B cell (primary cell): ENCODE results near the gene LY9.

ENCODE experiments used
- EZH2 ChIP-seq: IDR thresholded peaks from 2 replicates; pipeline ENCODE4 v1.6.1; 2012; ENCODE audit warnings: borderline replicate concordance, low read depth, mild to moderate bottlenecking, moderate library complexity, low read length; ENCODE audit not compliant: insufficient read depth, poor library complexity, severe bottlenecking
- TF ChIP-seq, protein P1 (sequence below): fragments of 200-600 bp; IDR thresholded peaks from one replicate; pipeline ENCODE4 v1.8.0; 2022; ENCODE audit warnings: antibody characterized with exemption, mild to moderate bottlenecking

DNA sequence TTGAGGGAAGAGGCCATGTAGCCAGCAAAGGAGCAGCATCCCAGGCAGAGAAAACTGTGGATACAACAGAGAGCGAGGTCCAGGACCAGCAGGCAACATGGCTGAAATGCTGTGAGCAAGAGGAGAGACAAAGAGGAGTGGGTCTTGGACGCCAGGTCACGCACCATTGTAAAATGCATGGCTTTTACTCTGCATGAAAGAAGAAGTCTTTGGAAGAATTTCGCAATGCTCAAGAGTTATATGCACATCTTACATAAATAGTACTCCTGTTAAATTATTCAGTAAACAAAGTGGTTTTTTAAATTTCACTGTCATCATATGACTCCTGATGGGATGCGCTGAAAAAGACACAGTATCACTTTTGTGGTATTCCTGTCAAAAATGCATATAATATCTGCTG lies 63.2 kb downstream of the LY9 start:
- TF ChIP-seq, protein P1, sequence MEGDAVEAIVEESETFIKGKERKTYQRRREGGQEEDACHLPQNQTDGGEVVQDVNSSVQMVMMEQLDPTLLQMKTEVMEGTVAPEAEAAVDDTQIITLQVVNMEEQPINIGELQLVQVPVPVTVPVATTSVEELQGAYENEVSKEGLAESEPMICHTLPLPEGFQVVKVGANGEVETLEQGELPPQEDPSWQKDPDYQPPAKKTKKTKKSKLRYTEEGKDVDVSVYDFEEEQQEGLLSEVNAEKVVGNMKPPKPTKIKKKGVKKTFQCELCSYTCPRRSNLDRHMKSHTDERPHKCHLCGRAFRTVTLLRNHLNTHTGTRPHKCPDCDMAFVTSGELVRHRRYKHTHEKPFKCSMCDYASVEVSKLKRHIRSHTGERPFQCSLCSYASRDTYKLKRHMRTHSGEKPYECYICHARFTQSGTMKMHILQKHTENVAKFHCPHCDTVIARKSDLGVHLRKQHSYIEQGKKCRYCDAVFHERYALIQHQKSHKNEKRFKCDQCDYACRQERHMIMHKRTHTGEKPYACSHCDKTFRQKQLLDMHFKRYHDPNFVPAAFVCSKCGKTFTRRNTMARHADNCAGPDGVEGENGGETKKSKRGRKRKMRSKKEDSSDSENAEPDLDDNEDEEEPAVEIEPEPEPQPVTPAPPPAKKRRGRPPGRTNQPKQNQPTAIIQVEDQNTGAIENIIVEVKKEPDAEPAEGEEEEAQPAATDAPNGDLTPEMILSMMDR, result no peak
- no peak for TF ChIP-seq EZH2
